Peyer's patch (tissue), 4 donors: ENCODE measurements around the gene TUBGCP3. TPM values are rescaled to one million over a fixed set of nuclear protein-coding genes. Genes with fewer than 3 reads are reported as not detected.
"Not testable (repeated sequence)": the region's sequence is repeated elsewhere in the genome, so short reads cannot be mapped to it uniquely, and the experiment has no call there.

ENCODE experiments used
- DNase-seq, 3 donors: peaks; one replicate each; pipeline ENCODE4 v3.0.0-alpha.2; 2017 to 2019
- H3K27ac ChIP-seq, 4 donors: fragments of 200-600 bp; sonication (generic); one replicate each; pipeline ENCODE4 v1.5.1; 2016 to 2019
- H3K27me3 ChIP-seq, 2 donors: fragments of 200-600 bp; sonication (generic); one replicate each; pipeline ENCODE4 v1.5.1; 2019
- H3K36me3 ChIP-seq, 3 donors: fragments of 200-600 bp; sonication (generic); one replicate each; pipeline ENCODE4 v1.5.1; 2016 to 2019
- H3K4me1 ChIP-seq, 4 donors: fragments of 200-600 bp; sonication (generic); one replicate each; pipeline ENCODE4 v1.5.1; 2016 to 2019
- H3K4me3 ChIP-seq, 4 donors: fragments of 200-600 bp; sonication (generic); 1 replicate in 3 of 4; 2 replicates in 1 of 4; pipeline ENCODE4 v1.5.1; 2016 to 2019; ENCODE audit warnings: mild to moderate bottlenecking in 1 of 4
- H3K9me3 ChIP-seq, 4 donors: fragments of 200-600 bp; sonication (generic); one replicate each; pipeline ENCODE4 v1.5.1; 2016 to 2019; ENCODE audit warnings: mild to moderate bottlenecking in 1 of 4
- POLR2A ChIP-seq, 2 donors: fragments of 450-650 bp; IDR thresholded peaks; one replicate each; pipeline ENCODE4 v1.5.1; 2017; ENCODE audit warnings: antibody characterized with exemption in 2 of 2, mild to moderate bottlenecking in 2 of 2, moderate library complexity in 2 of 2
- total RNA-seq, 4 donors: library from RNA; depleted of rRNA; stranded (reverse); fragments of >200 nt; gene quantifications; one replicate each; pipeline ENCODE4 v1.1.0, GENCODE V29; 2016
- TF ChIP-seq, protein P1 (sequence below), 6 experiments: fragments of 450-650 bp in 4 of 6; fragments of 200-600 bp in 2 of 6; sonication (generic) in 1 of 6; IDR thresholded peaks; one replicate each; pipeline ENCODE4 v1.5.1; 2017 to 2019; ENCODE audit warnings: antibody characterized with exemption in 6 of 6, mild to moderate bottlenecking in 3 of 6, moderate library complexity in 1 of 6

TUBGCP3 gene
- total RNA-seq, 4 donors from 2014 or later, result 32.2 to 75.9 (median 43.6) TPM

DNA sequence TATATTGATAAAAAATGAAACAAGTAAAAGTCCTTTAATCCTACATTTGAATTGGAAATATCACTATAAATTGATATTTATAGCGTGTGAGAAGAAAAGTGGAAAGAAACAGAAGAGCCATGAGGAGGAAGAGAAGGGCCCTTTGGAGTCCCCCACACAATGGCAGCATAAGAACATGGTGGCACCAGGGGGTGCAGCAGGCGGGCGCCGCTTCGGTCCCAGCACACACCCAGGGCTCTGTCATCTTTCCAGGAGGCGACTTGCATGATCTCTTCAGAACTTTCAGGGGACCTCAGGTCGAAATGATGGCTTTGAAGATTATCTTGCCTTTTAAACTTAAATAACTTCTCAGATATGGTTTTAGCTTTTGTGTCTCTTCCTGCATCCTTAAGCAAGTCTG, 91.8 kb downstream of the TUBGCP3 start:
- no peaks in the 10 kb centered on the region for H3K27me3 ChIP-seq
- H3K4me3 ChIP-seq, result no peak overlapping the region
- H3K4me1 ChIP-seq, result no peaks in the 10 kb centered on the region
- H3K27ac ChIP-seq, result no peak overlapping the region
- peaks cover 0 to 46% (median 0%) of the 10 kb centered on the region in 3 donors for H3K36me3 ChIP-seq
- DNase-seq, result no peak
- H3K9me3 ChIP-seq, result no peaks in the 10 kb centered on the region
- no peak for TF ChIP-seq POLR2A (IDR thresholded peaks at IDR 0.05)
- TF ChIP-seq, protein P1, sequence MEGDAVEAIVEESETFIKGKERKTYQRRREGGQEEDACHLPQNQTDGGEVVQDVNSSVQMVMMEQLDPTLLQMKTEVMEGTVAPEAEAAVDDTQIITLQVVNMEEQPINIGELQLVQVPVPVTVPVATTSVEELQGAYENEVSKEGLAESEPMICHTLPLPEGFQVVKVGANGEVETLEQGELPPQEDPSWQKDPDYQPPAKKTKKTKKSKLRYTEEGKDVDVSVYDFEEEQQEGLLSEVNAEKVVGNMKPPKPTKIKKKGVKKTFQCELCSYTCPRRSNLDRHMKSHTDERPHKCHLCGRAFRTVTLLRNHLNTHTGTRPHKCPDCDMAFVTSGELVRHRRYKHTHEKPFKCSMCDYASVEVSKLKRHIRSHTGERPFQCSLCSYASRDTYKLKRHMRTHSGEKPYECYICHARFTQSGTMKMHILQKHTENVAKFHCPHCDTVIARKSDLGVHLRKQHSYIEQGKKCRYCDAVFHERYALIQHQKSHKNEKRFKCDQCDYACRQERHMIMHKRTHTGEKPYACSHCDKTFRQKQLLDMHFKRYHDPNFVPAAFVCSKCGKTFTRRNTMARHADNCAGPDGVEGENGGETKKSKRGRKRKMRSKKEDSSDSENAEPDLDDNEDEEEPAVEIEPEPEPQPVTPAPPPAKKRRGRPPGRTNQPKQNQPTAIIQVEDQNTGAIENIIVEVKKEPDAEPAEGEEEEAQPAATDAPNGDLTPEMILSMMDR (IDR thresholded peaks at IDR 0.05), result no peak

DNA sequence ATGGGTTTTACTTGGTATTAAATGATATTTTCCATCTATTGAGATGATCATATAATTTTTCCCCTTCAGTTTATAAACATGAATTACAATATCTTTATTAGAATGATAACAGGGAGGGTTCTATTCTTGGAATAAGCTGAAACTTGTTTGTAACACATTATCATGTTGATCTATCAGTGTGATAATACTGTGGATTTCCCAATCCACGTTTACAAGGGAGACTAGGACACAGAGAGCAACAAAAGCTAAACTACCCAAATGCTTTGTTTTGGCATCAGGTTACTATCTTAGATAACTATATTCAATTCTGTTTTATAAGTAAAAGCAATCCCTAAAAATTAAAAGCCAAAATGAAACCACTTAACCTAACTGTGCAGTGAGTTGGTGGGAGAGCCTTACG, 92.5 kb downstream of the TUBGCP3 start:
- Histone ChIP-seq H3K9me3 (no peaks in the 10 kb centered on the region), H3K27me3 (no peaks in the 10 kb centered on the region), H3K4me3 (no peak overlapping the region), H3K27ac (no peak overlapping the region), H3K36me3 (peaks cover 0 to 46% (median 0%) of the 10 kb centered on the region in 3 donors), H3K4me1 (no peaks in the 10 kb centered on the region)
- DNase-seq, result no peak
- TF ChIP-seq, protein P1 (IDR thresholded peaks at IDR 0.05), result no peak
- no peak for TF ChIP-seq POLR2A (IDR thresholded peaks at IDR 0.05)

DNA sequence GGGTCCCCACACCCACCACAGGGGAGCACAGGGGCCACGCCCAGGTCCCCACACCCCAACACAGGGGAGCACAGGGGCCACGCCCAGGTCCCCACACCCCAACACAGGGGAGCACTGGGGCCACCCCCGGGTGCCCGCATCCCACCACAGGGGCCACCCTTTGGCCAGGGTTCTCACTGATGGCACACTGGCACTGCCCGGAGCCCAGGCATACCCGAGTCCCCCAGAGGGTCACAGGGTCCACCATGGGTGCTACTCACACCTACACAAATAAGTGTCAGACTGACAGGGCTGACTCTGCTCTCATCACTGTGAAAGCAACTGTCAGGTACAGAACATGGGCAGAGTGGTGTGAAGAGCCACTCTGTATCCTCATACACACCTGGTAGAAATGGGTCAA, 98.8 kb downstream of the TUBGCP3 start:
- Histone ChIP-seq H3K36me3 (peaks cover 0 to 19% (median 0%) of the 10 kb centered on the region in 3 donors), H3K9me3 (no peaks in the 10 kb centered on the region), H3K4me3 (no peak overlapping the region), H3K27me3 (no peaks in the 10 kb centered on the region), H3K27ac (no peak overlapping the region), H3K4me1 (no peaks in the 10 kb centered on the region)
- no peak for TF ChIP-seq POLR2A (IDR thresholded peaks at IDR 0.05)
- TF ChIP-seq, protein P1 (IDR thresholded peaks at IDR 0.05), result no peak
- DNase-seq, result no peak

GRCh38 chr13:112488343-112489050, 99.5 kb downstream of the TUBGCP3 start:
- DNase-seq, H3K9me3 ChIP-seq, H3K27ac ChIP-seq, H3K27me3 ChIP-seq, H3K4me3 ChIP-seq, H3K4me1 ChIP-seq: not testable (repeated sequence)
- H3K36me3 ChIP-seq, result peaks cover 0 to 19% (median 0%) of the 10 kb centered on the region in 3 donors

DNA sequence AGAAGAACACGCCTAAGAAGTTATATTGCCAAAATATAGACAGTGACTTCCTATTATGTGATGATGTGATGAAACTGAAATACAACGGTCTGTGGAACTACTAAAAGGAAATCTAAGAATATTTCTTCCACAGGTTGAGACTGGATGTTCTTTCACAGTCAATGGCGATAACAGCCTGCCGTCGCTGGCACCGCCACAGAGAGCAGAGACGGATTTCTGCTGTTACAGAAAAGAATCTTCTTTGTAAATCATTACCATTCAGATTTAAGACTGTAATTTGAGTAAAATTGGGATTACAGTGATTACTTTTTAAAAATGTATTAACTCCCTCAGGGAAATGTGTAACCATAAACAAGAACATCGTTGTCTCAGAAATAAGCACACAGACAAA, 100.8 kb downstream of the TUBGCP3 start:
- Histone ChIP-seq H3K4me3 (no peak overlapping the region), H3K36me3 (peaks cover 0 to 19% (median 0%) of the 10 kb centered on the region in 3 donors), H3K4me1 (no peaks in the 10 kb centered on the region), H3K27ac (no peak overlapping the region), H3K9me3 (no peaks in the 10 kb centered on the region), H3K27me3 (no peaks in the 10 kb centered on the region)
- no peak for DNase-seq
- TF ChIP-seq POLR2A (IDR thresholded peaks at IDR 0.05), result no peak
- TF ChIP-seq, protein P1 (IDR thresholded peaks at IDR 0.05), result no peak

GRCh38 chr13:112486386-112487126, 101.4 kb downstream of the TUBGCP3 start:
- Histone ChIP-seq H3K9me3 (no peaks in the 10 kb centered on the region), H3K4me1 (no peaks in the 10 kb centered on the region), H3K27ac (no peak overlapping the region), H3K4me3 (no peak overlapping the region), H3K36me3 (peaks cover 0 to 19% (median 0%) of the 10 kb centered on the region in 3 donors), H3K27me3 (no peaks in the 10 kb centered on the region)
- TF ChIP-seq, protein P1 (IDR thresholded peaks at IDR 0.05), result no peak
- no peak for TF ChIP-seq POLR2A (IDR thresholded peaks at IDR 0.05)
- no peak for DNase-seq

DNA sequence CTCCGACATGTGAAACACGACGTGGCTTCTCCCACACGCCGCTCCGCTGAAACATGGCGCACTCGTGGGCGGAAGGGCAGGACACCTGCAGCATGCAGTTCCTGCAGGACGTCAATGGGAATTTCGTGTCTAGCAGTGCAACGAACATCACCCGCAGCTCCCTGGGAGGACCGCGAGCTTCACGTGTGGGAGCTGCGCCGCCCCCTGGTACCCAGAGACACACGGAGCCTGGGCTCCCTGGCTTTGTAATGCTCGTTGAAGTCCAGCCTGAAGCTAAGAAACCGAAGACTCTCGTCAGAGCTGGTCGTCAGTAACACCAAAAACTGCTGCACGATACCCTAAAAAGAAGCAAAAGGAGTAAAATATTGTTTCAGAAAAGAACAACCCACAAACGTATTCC, 102.1 kb downstream of the TUBGCP3 start:
- H3K4me1 ChIP-seq, H3K27ac ChIP-seq, H3K4me3 ChIP-seq, H3K27me3 ChIP-seq, H3K9me3 ChIP-seq, DNase-seq: not testable (repeated sequence)
- H3K36me3 ChIP-seq, result peaks cover 0 to 19% (median 0%) of the 10 kb centered on the region in 3 donors
